Activated naive CD4-positive, alpha-beta T cell treated with anti-CD3 and anti-CD28 coated beads, Interleukin-2, amount 50 U/mL, for 24 hours (primary cell): Measurements from ENCODE around the gene TOGARAM1.

Source experiments
- H3K27ac Mint-ChIP-seq: one replicate; pipeline ENCODE4 v1.8.0; 2021; ENCODE audit warnings: mild to moderate bottlenecking, mixed read lengths
- H3K27me3 Mint-ChIP-seq: one replicate; pipeline ENCODE4 v1.8.0; 2021; ENCODE audit warnings: mixed read lengths
- H3K36me3 Mint-ChIP-seq: one replicate; pipeline ENCODE4 v1.8.0; 2021; ENCODE audit warnings: mixed read lengths
- H3K4me1 Mint-ChIP-seq: one replicate; pipeline ENCODE4 v1.8.0; 2021; ENCODE audit warnings: mixed read lengths
- H3K4me3 Mint-ChIP-seq: one replicate; pipeline ENCODE4 v1.8.0; 2021; ENCODE audit warnings: mild to moderate bottlenecking, mixed read lengths
- H3K9me3 Mint-ChIP-seq: one replicate; pipeline ENCODE4 v1.8.0; 2021; ENCODE audit warnings: mixed read lengths

Gene TOGARAM1

GRCh38 chr14:44988694-44989093 is 26.7 kb downstream of the TOGARAM1 start:
- H3K4me1 Mint-ChIP-seq: peaks cover 19% of the 10 kb centered on the region
- H3K27me3 Mint-ChIP-seq: no peaks in the 10 kb centered on the region
- no peak overlapping the region for H3K27ac Mint-ChIP-seq
- no peak overlapping the region for H3K4me3 Mint-ChIP-seq
- peaks cover 4% of the 10 kb centered on the region for H3K9me3 Mint-ChIP-seq
- H3K36me3 Mint-ChIP-seq: peaks cover 9% of the 10 kb centered on the region

- Mint-ChIP-seq H3K36me3 (peaks cover 9% of the 10 kb centered on the region), H3K4me1 (peaks cover 19% of the 10 kb centered on the region), H3K9me3 (peaks cover 4% of the 10 kb centered on the region), H3K27me3 (no peaks in the 10 kb centered on the region), H3K27ac (no peak overlapping the region), H3K4me3 (no peak overlapping the region)
Measured at GRCh38 chr14:44989497-44990440, 27.8 kb downstream of the TOGARAM1 start.

- Mint-ChIP-seq H3K4me1 (peaks cover 19% of the 10 kb centered on the region), H3K9me3 (peaks cover 4% of the 10 kb centered on the region), H3K4me3 (no peak overlapping the region), H3K36me3 (peaks cover 9% of the 10 kb centered on the region), H3K27ac (no peak overlapping the region), H3K27me3 (no peaks in the 10 kb centered on the region)
Measured at GRCh38 chr14:44990533-44990932, 28.5 kb downstream of the TOGARAM1 start.

GRCh38 chr14:44995196-44995595 is 33.2 kb downstream of the TOGARAM1 start:
- peaks cover 5% of the 10 kb centered on the region for H3K4me1 Mint-ChIP-seq
- no peaks in the 10 kb centered on the region for H3K27me3 Mint-ChIP-seq
- H3K9me3 Mint-ChIP-seq: peaks cover 7% of the 10 kb centered on the region
- H3K27ac Mint-ChIP-seq: no peak overlapping the region
- peaks cover 18% of the 10 kb centered on the region for H3K36me3 Mint-ChIP-seq
- no peak overlapping the region for H3K4me3 Mint-ChIP-seq

- H3K36me3 Mint-ChIP-seq: peaks cover 20% of the 10 kb centered on the region
- no peak overlapping the region for H3K4me3 Mint-ChIP-seq
- no peaks in the 10 kb centered on the region for H3K27me3 Mint-ChIP-seq
- H3K4me1 Mint-ChIP-seq: no peaks in the 10 kb centered on the region
- H3K9me3 Mint-ChIP-seq: peaks cover 7% of the 10 kb centered on the region
- H3K27ac Mint-ChIP-seq: no peak overlapping the region
Measured at GRCh38 chr14:44995770-44996294, 33.8 kb downstream of the TOGARAM1 start.

- Mint-ChIP-seq H3K27ac (no peak overlapping the region), H3K9me3 (no peaks in the 10 kb centered on the region), H3K27me3 (no peaks in the 10 kb centered on the region), H3K4me3 (no peak overlapping the region), H3K36me3 (peaks cover 17% of the 10 kb centered on the region), H3K4me1 (no peaks in the 10 kb centered on the region)
Measured at GRCh38 chr14:45003924-45004323, 41.9 kb downstream of the TOGARAM1 start.

- Mint-ChIP-seq H3K4me1 (no peaks in the 10 kb centered on the region), H3K36me3 (peaks cover 20% of the 10 kb centered on the region), H3K27me3 (no peaks in the 10 kb centered on the region), H3K4me3 (no peak overlapping the region), H3K27ac (no peak overlapping the region), H3K9me3 (no peaks in the 10 kb centered on the region)
Measured at GRCh38 chr14:45015133-45015532, 53.1 kb downstream of the TOGARAM1 start.

GRCh38 chr14:45028107-45028626 is 66.2 kb downstream of the TOGARAM1 start:
- Mint-ChIP-seq H3K4me1 (no peaks in the 10 kb centered on the region), H3K27ac (no peak overlapping the region), H3K36me3 (peaks cover 13% of the 10 kb centered on the region), H3K4me3 (no peak overlapping the region), H3K27me3 (no peaks in the 10 kb centered on the region), H3K9me3 (no peaks in the 10 kb centered on the region)

- no peaks in the 10 kb centered on the region for H3K27me3 Mint-ChIP-seq
- H3K36me3 Mint-ChIP-seq: peaks cover 23% of the 10 kb centered on the region
- no peaks in the 10 kb centered on the region for H3K9me3 Mint-ChIP-seq
- H3K27ac Mint-ChIP-seq: no peak overlapping the region
- H3K4me1 Mint-ChIP-seq: no peaks in the 10 kb centered on the region
- no peak overlapping the region for H3K4me3 Mint-ChIP-seq
Measured at GRCh38 chr14:45034730-45035129, 72.7 kb downstream of the TOGARAM1 start.

- Mint-ChIP-seq H3K9me3 (no peaks in the 10 kb centered on the region), H3K36me3 (peaks cover 25% of the 10 kb centered on the region), H3K27me3 (no peaks in the 10 kb centered on the region), H3K27ac (no peak overlapping the region), H3K4me1 (no peaks in the 10 kb centered on the region), H3K4me3 (no peak overlapping the region)
Measured at GRCh38 chr14:45038256-45038655, 76.3 kb downstream of the TOGARAM1 start.

- Mint-ChIP-seq H3K27ac (no peak overlapping the region), H3K9me3 (no peaks in the 10 kb centered on the region), H3K36me3 (peaks cover 23% of the 10 kb centered on the region), H3K4me3 (no peak overlapping the region), H3K27me3 (no peaks in the 10 kb centered on the region), H3K4me1 (no peaks in the 10 kb centered on the region)
Measured at GRCh38 chr14:45038865-45039264, 76.9 kb downstream of the TOGARAM1 start.

- H3K36me3 Mint-ChIP-seq: peaks cover 18% of the 10 kb centered on the region
- H3K4me1 Mint-ChIP-seq: no peaks in the 10 kb centered on the region
- H3K27ac Mint-ChIP-seq: no peak overlapping the region
- no peaks in the 10 kb centered on the region for H3K9me3 Mint-ChIP-seq
- H3K27me3 Mint-ChIP-seq: no peaks in the 10 kb centered on the region
- H3K4me3 Mint-ChIP-seq: no peak overlapping the region
Measured at GRCh38 chr14:45039390-45039789, 77.4 kb downstream of the TOGARAM1 start.

GRCh38 chr14:45041641-45042040 is 79.7 kb downstream of the TOGARAM1 start:
- no peaks in the 10 kb centered on the region for H3K4me1 Mint-ChIP-seq
- no peak overlapping the region for H3K27ac Mint-ChIP-seq
- H3K4me3 Mint-ChIP-seq: no peak overlapping the region
- H3K9me3 Mint-ChIP-seq: no peaks in the 10 kb centered on the region
- H3K27me3 Mint-ChIP-seq: no peaks in the 10 kb centered on the region
- peaks cover 12% of the 10 kb centered on the region for H3K36me3 Mint-ChIP-seq

- Mint-ChIP-seq H3K27me3 (no peaks in the 10 kb centered on the region), H3K27ac (no peak overlapping the region), H3K36me3 (peaks cover 15% of the 10 kb centered on the region), H3K9me3 (no peaks in the 10 kb centered on the region), H3K4me1 (no peaks in the 10 kb centered on the region), H3K4me3 (no peak overlapping the region)
Measured at GRCh38 chr14:45044638-45045037, 82.6 kb downstream of the TOGARAM1 start.

- no peak overlapping the region for H3K27ac Mint-ChIP-seq
- H3K4me1 Mint-ChIP-seq: no peaks in the 10 kb centered on the region
- no peak overlapping the region for H3K4me3 Mint-ChIP-seq
- H3K27me3 Mint-ChIP-seq: no peaks in the 10 kb centered on the region
- H3K9me3 Mint-ChIP-seq: no peaks in the 10 kb centered on the region
- peaks cover 10% of the 10 kb centered on the region for H3K36me3 Mint-ChIP-seq
Measured at GRCh38 chr14:45048385-45048784, 86.4 kb downstream of the TOGARAM1 start.

- Mint-ChIP-seq H3K36me3 (peaks cover 16% of the 10 kb centered on the region), H3K4me3 (no peak overlapping the region), H3K27ac (no peak overlapping the region), H3K9me3 (peaks cover under 1% of the 10 kb centered on the region), H3K27me3 (no peaks in the 10 kb centered on the region), H3K4me1 (no peaks in the 10 kb centered on the region)
Measured at GRCh38 chr14:45051180-45051579, 89.2 kb downstream of the TOGARAM1 start.
